NK-92 (cell line): ENCODE data around the gene COX19.
"Not testable (repeated sequence)": the region's sequence is repeated elsewhere in the genome, so short reads cannot be mapped to it uniquely, and the experiment has no call there.

Experiments used
- DNase-seq: peaks from one replicate; lab custom pipeline; 2025; ENCODE audit not compliant: unreplicated experiment; lab: John Stamatoyannopoulos, UW

COX19 gene

GRCh38 chr7:927031-927671, 48.2 kb downstream of the COX19 start:
- DNase-seq, result no peak

- no peak for DNase-seq
Observed at GRCh38 chr7:926061-927030, 49.0 kb downstream of the COX19 start.

- no peak for DNase-seq
Observed at GRCh38 chr7:925601-926000, 49.7 kb downstream of the COX19 start.

- DNase-seq, result no peak
Observed at GRCh38 chr7:924541-925231, 50.7 kb downstream of the COX19 start.

- DNase-seq, result not testable (repeated sequence)
Observed at GRCh38 chr7:924042-924441, 51.3 kb downstream of the COX19 start.

- peak; percentile 18 for DNase-seq
Observed at GRCh38 chr7:923108-924041, 52.0 kb downstream of the COX19 start.

- DNase-seq, result no peak
Observed at GRCh38 chr7:922334-923107, 52.8 kb downstream of the COX19 start.

GRCh38 chr7:921581-922333, 53.6 kb downstream of the COX19 start:
- no peak for DNase-seq

- no peak for DNase-seq
Observed at GRCh38 chr7:921071-921461, 54.3 kb downstream of the COX19 start.

- no peak for DNase-seq
Observed at GRCh38 chr7:920351-921070, 54.8 kb downstream of the COX19 start.

- DNase-seq, result no peak
Observed at GRCh38 chr7:919924-920341, 55.4 kb downstream of the COX19 start.

GRCh38 chr7:919114-919442, 56.3 kb downstream of the COX19 start:
- DNase-seq, result no peak

GRCh38 chr7:918441-919113, 56.8 kb downstream of the COX19 start:
- no peak for DNase-seq

GRCh38 chr7:918118-918425, 57.3 kb downstream of the COX19 start:
- no peak for DNase-seq

GRCh38 chr7:917255-918117, 57.9 kb downstream of the COX19 start:
- no peak for DNase-seq

GRCh38 chr7:916291-916941, 58.9 kb downstream of the COX19 start:
- no peak for DNase-seq
